SJSA1 (cell line): ENCODE data around the gene ENOPH1. TPM values are rescaled to one million over a fixed set of nuclear protein-coding genes. Genes with fewer than 3 reads are reported as not detected.
"Not testable (repeated sequence)": the region's sequence is repeated elsewhere in the genome, so short reads cannot be mapped to it uniquely, and the experiment has no call there.

Source experiments
- DNase-seq, 2 experiments: peaks; one replicate each; pipeline ENCODE4 v3.0.0-alpha.2; 2015 to 2020; ENCODE audit warnings: low spot score in 2 of 2, low read depth in 1 of 2
- H3K27ac ChIP-seq: fragments of 250-450 bp; sonication (Bioruptor Pico); 2 replicates; pipeline ENCODE4 v1.5.1; 2020; ENCODE audit warnings: mild to moderate bottlenecking, moderate library complexity
- H3K27me3 ChIP-seq: fragments of 250-450 bp; sonication (Bioruptor Pico); replicated peaks from 2 replicates; pipeline ENCODE4 v1.5.1; 2020; ENCODE audit warnings: mild to moderate bottlenecking, moderate library complexity
- H3K36me3 ChIP-seq: fragments of 250-450 bp; sonication (Bioruptor Pico); 2 replicates; pipeline ENCODE4 v1.5.1; 2020; ENCODE audit warnings: mild to moderate bottlenecking
- H3K4me1 ChIP-seq: fragments of 250-450 bp; sonication (Bioruptor Pico); replicated peaks from 2 replicates; pipeline ENCODE4 v1.6.1; 2021; ENCODE audit warnings: mild to moderate bottlenecking
- H3K4me3 ChIP-seq: fragments of 250-450 bp; sonication (Bioruptor Pico); 2 replicates; pipeline ENCODE4 v1.5.1; 2020; ENCODE audit warnings: mild to moderate bottlenecking
- H3K9me3 ChIP-seq: fragments of 250-450 bp; sonication (Bioruptor Pico); replicated peaks from 2 replicates; pipeline ENCODE4 v1.5.1; 2020; ENCODE audit warnings: mild to moderate bottlenecking
- total RNA-seq: library from RNA; depleted of rRNA; stranded (reverse); fragments of >200 nt; shearing (Covaris generic); gene quantifications from 2 replicates; pipeline ENCODE4 v1.2.3, GENCODE V29; 2014; rRNA removed

Gene ENOPH1
- 78.4 and 87.5 TPM in 2 replicates for total RNA-seq

- Histone ChIP-seq H3K4me1 (peaks cover 23% of the 10 kb centered on the region), H3K9me3 (no peaks in the 10 kb centered on the region), H3K27ac (peak within 1 kb of the TSS; percentile 96), H3K4me3 (peak within 1 kb of the TSS; percentile 69), H3K27me3 (no peaks in the 10 kb centered on the region), H3K36me3 (peaks cover 47% of the 10 kb centered on the region)
- DNase-seq, result peak; percentile 96 to 97
Measured at GRCh38 chr4:82430193-82430963, at the start of gene ENOPH1, which contains the start of gene HNRNPDL. Gene ENOPH1 (plus strand): TSS chr4:82430590. CDS start chr4:82430830, 240 bp downstream. Gene HNRNPDL (minus strand): TSS chr4:82430462. CDS start chr4:82429690, 772 bp downstream.

GRCh38 chr4:82380831-82381230 lies 49.6 kb upstream of the ENOPH1 start:
- H3K4me1 ChIP-seq, result no peaks in the 10 kb centered on the region; the same call in 1 of the 2 replicates
- peaks cover 2% of the 10 kb centered on the region; the same call in 1 of the 2 replicates for H3K9me3 ChIP-seq
- DNase-seq, result no peak
- no peak overlapping the region for H3K4me3 ChIP-seq
- H3K27me3 ChIP-seq, result no peaks in the 10 kb centered on the region
- no peak overlapping the region for H3K27ac ChIP-seq
- H3K36me3 ChIP-seq, result no peaks in the 10 kb centered on the region; the same call in 1 of the 2 replicates

GRCh38 chr4:82381235-82381634 lies 49.2 kb upstream of the ENOPH1 start:
- Histone ChIP-seq H3K9me3 (peaks cover 4% of the 10 kb centered on the region; the same call in 1 of the 2 replicates), H3K36me3 (no peaks in the 10 kb centered on the region; the same call in 1 of the 2 replicates), H3K27ac (no peak overlapping the region), H3K4me1 (no peaks in the 10 kb centered on the region; the same call in 1 of the 2 replicates), H3K27me3 (no peaks in the 10 kb centered on the region), H3K4me3 (no peak overlapping the region)
- no peak for DNase-seq

- H3K27ac ChIP-seq, result no peak overlapping the region
- DNase-seq, result no peak
- H3K4me1 ChIP-seq, result no peaks in the 10 kb centered on the region
- no peak overlapping the region for H3K4me3 ChIP-seq
- no peaks in the 10 kb centered on the region for H3K27me3 ChIP-seq
- no peaks in the 10 kb centered on the region for H3K36me3 ChIP-seq
- peaks cover 4% of the 10 kb centered on the region; the same call in 1 of the 2 replicates for H3K9me3 ChIP-seq
Measured at GRCh38 chr4:82381661-82382296, 48.6 kb upstream of the ENOPH1 start.

GRCh38 chr4:82382751-82383150 lies 47.6 kb upstream of the ENOPH1 start:
- no peaks in the 10 kb centered on the region for H3K4me1 ChIP-seq
- no peaks in the 10 kb centered on the region for H3K36me3 ChIP-seq
- no peak overlapping the region for H3K4me3 ChIP-seq
- peaks cover 4% of the 10 kb centered on the region; the same call in 1 of the 2 replicates for H3K9me3 ChIP-seq
- H3K27me3 ChIP-seq, result no peaks in the 10 kb centered on the region
- no peak for DNase-seq
- H3K27ac ChIP-seq, result no peak overlapping the region

- not testable (repeated sequence) for H3K36me3 ChIP-seq, H3K4me3 ChIP-seq, H3K9me3 ChIP-seq, DNase-seq, H3K27me3 ChIP-seq, H3K4me1 ChIP-seq, H3K27ac ChIP-seq
Measured at GRCh38 chr4:82386312-82386711, 44.1 kb upstream of the ENOPH1 start.

GRCh38 chr4:82388405-82388804 lies 42.0 kb upstream of the ENOPH1 start:
- H3K27ac ChIP-seq, result no peak overlapping the region
- peaks cover 4% of the 10 kb centered on the region; the same call in 1 of the 2 replicates for H3K9me3 ChIP-seq
- H3K36me3 ChIP-seq, result no peaks in the 10 kb centered on the region
- DNase-seq, result no peak
- no peaks in the 10 kb centered on the region for H3K4me1 ChIP-seq
- no peak overlapping the region for H3K4me3 ChIP-seq
- H3K27me3 ChIP-seq, result no peaks in the 10 kb centered on the region

- not testable (repeated sequence) for H3K27ac ChIP-seq, H3K9me3 ChIP-seq, H3K36me3 ChIP-seq, H3K4me1 ChIP-seq, DNase-seq, H3K27me3 ChIP-seq, H3K4me3 ChIP-seq
Measured at GRCh38 chr4:82390061-82390460, 40.3 kb upstream of the ENOPH1 start.

GRCh38 chr4:82394896-82395295 lies 35.5 kb upstream of the ENOPH1 start:
- Histone ChIP-seq H3K9me3 (no peaks in the 10 kb centered on the region), H3K36me3 (no peaks in the 10 kb centered on the region), H3K27ac (no peak overlapping the region), H3K27me3 (no peaks in the 10 kb centered on the region), H3K4me1 (no peaks in the 10 kb centered on the region), H3K4me3 (no peak overlapping the region)
- no peak for DNase-seq

GRCh38 chr4:82397527-82397926 lies 32.9 kb upstream of the ENOPH1 start:
- no peaks in the 10 kb centered on the region for H3K36me3 ChIP-seq
- H3K4me3 ChIP-seq, result no peak overlapping the region
- no peak overlapping the region for H3K27ac ChIP-seq
- DNase-seq, result no peak
- no peaks in the 10 kb centered on the region for H3K4me1 ChIP-seq
- no peaks in the 10 kb centered on the region for H3K27me3 ChIP-seq
- no peaks in the 10 kb centered on the region for H3K9me3 ChIP-seq

GRCh38 chr4:82398263-82398662 lies 32.1 kb upstream of the ENOPH1 start:
- no peaks in the 10 kb centered on the region for H3K4me1 ChIP-seq
- H3K27me3 ChIP-seq, result no peaks in the 10 kb centered on the region
- no peak overlapping the region for H3K27ac ChIP-seq
- DNase-seq, result no peak
- no peaks in the 10 kb centered on the region for H3K36me3 ChIP-seq
- H3K9me3 ChIP-seq, result no peaks in the 10 kb centered on the region
- no peak overlapping the region for H3K4me3 ChIP-seq

- DNase-seq, result no peak
- H3K27me3 ChIP-seq, result no peaks in the 10 kb centered on the region
- no peaks in the 10 kb centered on the region for H3K4me1 ChIP-seq
- no peak overlapping the region for H3K27ac ChIP-seq
- H3K4me3 ChIP-seq, result no peak overlapping the region
- no peaks in the 10 kb centered on the region for H3K36me3 ChIP-seq
- no peaks in the 10 kb centered on the region for H3K9me3 ChIP-seq
Measured at GRCh38 chr4:82401600-82401999, 28.8 kb upstream of the ENOPH1 start.

GRCh38 chr4:82402196-82402775 lies 28.1 kb upstream of the ENOPH1 start:
- H3K36me3 ChIP-seq, result no peaks in the 10 kb centered on the region
- DNase-seq, result no peak
- no peak overlapping the region for H3K27ac ChIP-seq

GRCh38 chr4:82403725-82404124 lies 26.7 kb upstream of the ENOPH1 start:
- Histone ChIP-seq H3K9me3 (no peaks in the 10 kb centered on the region), H3K27me3 (no peaks in the 10 kb centered on the region), H3K4me3 (no peak overlapping the region), H3K36me3 (no peaks in the 10 kb centered on the region), H3K4me1 (no peaks in the 10 kb centered on the region), H3K27ac (no peak overlapping the region)
- DNase-seq, result no peak

More at GRCh38 chr4:82402196-82402775, 28.1 kb upstream of the ENOPH1 start:
- no peak overlapping the region for H3K4me3 ChIP-seq
- H3K4me1 ChIP-seq, result no peaks in the 10 kb centered on the region
- H3K9me3 ChIP-seq, result no peaks in the 10 kb centered on the region
- no peaks in the 10 kb centered on the region for H3K27me3 ChIP-seq
